RKO (cell line): Measurements from ENCODE around the gene F10.

Experiments used
- DNase-seq: peaks from one replicate; pipeline ENCODE4 v3.0.0-alpha.2; 2016; ENCODE audit warnings: low spot score

Gene F10

DNA sequence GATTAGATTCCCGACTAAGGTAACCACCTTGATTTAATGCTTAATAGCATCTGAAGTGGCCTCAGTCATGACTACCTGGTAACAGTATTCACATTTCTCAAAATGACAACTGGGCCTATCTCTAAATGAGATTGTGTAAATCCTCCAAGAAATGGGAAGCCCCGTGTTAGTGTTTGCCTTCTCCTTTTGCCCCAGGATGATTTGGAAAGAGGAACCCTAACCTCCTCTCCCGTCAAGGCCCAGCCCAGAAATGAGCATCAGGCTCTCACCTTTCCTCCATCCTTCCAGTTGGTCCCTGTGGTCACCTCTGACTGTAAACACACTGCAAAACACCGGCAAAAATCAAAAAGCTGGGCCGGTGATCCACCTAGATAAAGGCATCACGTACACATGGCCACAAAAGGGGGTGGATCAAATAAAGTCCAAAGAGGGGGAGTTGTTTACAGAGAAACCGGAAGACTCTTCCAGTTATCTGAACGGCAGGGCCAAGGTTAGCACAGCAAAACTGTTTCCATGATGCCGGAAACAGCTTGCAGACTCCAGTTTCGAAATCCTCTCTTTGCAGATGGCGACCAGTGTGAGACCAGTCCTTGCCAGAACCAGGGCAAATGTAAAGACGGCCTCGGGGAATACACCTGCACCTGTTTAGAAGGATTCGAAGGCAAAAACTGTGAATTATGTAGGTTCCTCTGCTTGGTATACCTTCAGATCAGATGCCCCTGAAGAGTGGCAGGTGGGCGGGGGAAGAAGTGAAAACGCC is 16.4 kb downstream of the F10 start:
- no peak for DNase-seq

DNA sequence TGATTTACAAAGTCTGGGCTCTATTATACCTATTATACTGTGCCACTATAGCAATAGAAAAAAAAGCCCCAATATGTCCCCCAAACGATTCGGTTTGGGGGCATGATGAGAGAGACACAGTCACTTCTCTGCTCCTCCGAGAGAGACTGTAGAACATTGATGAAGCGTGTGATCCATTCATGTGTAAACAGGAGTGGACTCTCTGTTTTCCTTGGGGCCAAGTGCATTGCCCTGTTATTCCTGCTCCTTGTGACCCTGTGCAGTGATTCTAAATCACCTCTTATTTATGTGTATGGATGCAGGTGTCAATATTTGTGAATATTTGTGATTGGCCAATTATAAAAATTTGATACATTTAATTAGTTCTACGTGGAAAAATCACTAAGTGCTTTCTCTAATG is 17.0 kb downstream of the F10 start:
- DNase-seq: no peak

DNA sequence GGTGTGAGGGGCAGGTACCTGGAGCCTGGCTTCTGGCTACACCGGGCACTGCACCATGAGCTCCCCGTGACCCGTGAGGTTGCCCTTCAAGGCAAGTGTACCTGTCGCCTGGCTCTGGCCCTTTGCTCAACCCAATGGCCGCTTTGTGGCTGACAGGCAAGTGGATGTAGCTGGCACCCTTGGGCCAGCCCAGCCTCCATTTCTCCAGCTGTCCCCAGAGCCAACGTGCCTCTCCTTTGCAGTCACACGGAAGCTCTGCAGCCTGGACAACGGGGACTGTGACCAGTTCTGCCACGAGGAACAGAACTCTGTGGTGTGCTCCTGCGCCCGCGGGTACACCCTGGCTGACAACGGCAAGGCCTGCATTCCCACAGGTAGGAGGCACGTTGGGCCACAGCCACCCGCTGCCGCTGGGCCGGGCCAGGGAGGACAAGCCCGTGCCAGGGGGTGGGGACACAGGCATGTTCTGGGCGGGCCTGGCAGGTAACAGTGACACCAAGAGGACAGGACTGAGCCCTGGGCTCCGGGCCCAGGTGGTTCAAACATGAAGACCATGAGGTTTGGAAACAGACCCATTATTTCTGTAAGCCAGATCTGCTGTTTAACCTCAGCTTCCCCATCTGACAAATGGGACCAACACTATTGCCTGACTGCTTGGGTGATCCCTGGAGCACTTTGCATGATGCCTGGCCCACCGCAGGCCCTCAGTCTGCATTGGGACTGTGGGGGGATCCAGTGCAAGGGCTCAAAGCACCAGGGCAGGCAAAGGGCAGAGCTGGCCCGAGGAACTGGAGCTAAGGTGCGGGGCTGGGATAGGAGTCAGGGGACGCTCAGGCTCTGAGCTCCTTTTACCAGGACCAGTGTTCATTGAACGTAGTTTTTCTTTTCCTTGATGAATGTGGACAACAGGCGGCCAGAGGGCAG is 18.3 kb downstream of the F10 start:
- no peak for DNase-seq

DNA sequence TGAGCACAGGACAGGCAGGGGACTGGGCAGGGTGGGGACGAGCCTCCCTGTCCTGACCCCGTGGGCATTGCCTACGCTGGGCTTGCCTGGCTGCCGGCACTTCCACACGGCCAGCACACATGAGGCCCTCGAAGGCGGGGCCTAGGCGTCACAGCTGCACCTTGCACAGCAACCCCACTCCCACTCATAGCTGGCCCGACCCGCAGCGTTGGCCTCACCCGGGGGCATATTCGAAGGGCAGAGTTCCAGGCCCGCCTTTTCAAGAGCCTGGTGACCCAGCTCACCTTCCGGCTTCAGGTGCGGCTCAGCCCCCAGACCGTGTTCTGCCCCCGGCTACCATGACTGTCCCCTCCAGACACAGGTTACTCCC is 19.0 kb downstream of the F10 start:
- no peak for DNase-seq

DNA sequence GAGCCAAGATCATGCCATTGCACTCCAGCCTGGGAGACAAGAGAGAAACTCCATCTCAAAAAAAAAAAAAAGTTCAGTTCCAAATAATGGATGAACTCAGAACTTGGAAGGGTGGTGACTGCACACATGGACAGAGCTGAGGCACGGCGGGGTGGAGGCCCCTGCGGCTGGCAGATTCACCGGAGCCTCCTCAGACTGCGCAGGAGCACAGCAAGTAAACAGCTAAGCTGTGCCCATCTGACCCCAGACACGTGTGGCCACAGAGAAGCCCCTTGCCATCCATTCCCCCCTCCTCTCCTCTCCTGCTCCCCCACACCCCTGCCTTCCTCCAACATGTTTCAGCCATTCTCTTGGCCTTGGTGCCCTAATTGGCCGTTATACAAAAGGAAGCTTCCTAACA is 20.3 kb downstream of the F10 start:
- no peak for DNase-seq

DNA sequence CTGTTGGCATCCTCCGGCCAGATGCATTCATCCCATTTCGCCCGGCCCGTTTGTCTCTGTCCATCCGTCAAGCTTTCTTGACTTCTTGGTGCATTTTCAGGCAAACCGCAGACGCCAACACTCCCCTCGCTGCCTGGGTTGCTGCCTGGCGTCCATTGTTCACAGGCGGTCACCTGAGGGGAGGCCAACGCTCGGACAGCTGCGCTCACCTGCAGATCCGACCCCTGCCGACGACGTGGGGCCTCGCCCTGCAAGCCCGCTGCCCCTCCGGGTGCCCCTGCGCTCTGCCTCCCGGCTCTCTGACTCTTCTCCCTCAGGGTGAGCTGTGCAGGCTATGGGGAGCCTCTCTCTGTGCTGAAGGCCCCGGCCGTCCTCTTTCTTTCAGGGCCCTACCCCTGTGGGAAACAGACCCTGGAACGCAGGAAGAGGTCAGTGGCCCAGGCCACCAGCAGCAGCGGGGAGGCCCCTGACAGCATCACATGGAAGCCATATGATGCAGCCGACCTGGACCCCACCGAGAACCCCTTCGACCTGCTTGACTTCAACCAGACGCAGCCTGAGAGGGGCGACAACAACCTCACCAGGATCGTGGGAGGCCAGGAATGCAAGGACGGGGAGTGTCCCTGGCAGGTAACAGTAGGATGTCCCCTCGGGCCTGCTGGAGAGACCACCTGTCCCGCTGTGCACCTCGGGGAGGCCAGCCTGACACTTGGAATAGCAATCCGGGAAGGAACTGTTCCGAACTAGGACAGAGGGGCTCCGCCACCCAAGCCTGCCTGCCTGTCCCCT is 21.1 kb downstream of the F10 start:
- no peak for DNase-seq

DNA sequence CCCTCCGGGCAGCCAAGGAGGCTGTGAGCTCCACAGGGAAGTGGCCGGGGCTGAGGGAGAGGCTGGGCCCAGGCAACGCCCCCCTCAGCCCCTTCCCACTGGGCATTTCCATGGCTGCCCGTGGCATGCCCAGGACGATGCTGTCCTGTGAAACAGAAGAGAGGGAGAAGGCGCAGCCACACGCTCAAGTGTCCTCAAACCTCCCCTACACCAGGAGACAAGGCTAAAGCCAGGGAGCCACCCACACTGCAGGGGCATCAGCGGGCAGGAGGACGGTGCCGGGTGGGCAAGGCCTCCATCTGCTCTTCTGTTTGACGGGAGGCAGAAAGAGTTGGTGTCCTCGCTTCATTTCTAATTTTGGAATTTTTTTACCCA is 21.6 kb downstream of the F10 start:
- no peak for DNase-seq

DNA sequence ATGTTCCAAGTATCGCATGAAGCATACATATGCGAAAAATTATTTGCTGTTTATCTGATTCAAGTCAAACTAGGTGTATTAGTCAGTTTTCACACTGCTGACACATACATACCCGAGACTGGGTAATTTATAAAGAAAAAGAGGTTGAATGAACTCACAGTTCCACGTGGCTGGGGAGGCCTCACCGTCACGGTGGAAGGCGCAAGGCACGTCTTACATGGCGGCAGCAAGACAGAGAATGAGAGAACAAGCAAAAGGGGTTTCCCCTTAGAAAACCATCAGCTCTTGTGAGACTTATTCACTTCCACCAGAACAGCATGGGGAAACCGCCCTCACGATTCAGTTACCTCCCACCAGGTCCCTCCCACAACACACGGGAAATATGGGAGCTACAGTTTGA is 22.9 kb downstream of the F10 start:
- no peak for DNase-seq

DNA sequence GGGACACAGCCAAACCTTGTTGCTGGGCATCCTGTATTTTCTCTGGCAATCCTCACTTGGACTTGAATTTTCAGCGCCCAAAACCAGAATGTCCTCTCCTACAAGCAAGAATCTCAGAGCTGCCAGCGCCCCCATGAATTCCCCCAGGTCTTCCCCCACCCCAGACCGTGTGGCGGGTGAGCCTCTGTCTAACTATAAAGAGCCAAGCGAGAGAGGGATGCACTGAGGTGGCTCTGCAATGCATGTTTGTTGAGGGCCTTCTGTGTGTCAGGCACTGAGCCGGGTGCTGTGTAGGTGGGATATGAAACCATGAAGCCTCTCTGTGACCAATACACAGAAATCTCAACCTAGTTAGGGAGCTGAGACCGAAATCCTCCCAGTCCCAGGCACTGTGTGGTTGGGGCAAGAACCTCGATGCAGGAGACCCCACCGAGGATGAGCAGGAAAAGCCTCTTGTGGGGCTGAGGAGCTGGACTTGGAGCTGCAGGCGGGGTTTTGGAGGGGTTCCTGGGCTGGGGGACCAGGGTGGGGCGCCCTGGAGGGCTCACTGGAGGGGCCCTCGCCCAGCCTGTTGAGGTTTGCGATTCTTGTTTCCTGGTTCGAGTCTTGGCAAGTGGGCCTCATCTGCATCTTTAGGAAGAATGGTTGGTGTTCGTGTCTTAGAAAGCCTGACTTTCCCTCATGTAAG is 23.5 kb downstream of the F10 start:
- no peak for DNase-seq

DNA sequence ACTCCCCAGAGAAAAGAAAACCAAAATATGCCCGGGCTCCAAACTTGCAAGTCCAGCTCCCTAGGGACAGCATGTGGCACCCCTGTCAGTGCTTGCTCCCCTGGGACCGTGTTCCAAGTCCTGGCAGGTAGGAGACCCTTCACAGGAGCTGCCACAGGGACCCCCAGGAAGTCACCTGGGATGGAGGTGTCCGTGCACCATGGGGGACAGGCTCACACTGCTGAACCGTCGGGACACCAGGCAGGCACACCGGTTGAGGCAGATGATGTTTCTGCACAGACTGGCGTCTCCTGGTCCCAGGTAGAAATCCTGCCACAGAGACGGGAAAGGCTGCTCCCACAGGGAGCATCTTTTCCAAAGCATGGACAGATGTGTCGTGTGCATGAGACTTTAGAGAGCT is 24.2 kb downstream of the F10 start:
- DNase-seq: no peak

DNA sequence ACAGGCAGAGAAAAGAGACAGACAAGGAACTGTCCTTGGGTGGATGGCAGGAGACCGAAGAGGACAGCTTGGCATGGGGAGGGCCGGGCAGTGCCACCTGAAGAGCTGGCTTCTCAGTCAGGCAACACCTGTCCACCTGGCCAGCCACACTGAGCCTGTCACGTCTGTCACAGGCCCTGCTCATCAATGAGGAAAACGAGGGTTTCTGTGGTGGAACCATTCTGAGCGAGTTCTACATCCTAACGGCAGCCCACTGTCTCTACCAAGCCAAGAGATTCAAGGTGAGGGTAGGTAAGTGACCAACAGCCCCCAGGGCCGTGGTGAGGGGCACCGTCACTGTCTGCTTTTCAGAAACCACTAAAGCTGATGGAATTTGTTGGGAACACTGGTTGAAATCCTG is 24.6 kb downstream of the F10 start:
- DNase-seq: no peak

DNA sequence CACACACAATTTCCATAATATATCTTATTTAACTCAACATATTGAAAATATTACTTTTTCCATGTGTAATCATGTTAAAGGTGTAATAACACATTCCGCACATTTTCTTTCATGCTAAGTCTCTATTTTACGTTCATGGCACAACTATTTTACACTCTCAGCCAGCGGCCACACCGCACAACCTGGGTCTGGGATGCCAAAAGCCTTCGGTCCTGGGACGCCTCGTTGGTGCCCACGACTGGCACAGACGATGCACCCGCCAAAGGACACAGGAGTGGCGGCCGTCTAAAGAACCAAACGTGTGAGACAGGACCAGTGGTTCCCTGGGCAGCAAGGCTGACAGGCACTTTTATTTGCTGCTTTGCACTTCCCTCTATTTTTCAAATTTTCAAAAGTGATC is 25.8 kb downstream of the F10 start:
- no peak for DNase-seq

DNA sequence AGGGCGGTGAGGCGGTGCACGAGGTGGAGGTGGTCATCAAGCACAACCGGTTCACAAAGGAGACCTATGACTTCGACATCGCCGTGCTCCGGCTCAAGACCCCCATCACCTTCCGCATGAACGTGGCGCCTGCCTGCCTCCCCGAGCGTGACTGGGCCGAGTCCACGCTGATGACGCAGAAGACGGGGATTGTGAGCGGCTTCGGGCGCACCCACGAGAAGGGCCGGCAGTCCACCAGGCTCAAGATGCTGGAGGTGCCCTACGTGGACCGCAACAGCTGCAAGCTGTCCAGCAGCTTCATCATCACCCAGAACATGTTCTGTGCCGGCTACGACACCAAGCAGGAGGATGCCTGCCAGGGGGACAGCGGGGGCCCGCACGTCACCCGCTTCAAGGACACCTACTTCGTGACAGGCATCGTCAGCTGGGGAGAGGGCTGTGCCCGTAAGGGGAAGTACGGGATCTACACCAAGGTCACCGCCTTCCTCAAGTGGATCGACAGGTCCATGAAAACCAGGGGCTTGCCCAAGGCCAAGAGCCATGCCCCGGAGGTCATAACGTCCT is 26.4 kb downstream of the F10 start:
- DNase-seq: no peak

DNA sequence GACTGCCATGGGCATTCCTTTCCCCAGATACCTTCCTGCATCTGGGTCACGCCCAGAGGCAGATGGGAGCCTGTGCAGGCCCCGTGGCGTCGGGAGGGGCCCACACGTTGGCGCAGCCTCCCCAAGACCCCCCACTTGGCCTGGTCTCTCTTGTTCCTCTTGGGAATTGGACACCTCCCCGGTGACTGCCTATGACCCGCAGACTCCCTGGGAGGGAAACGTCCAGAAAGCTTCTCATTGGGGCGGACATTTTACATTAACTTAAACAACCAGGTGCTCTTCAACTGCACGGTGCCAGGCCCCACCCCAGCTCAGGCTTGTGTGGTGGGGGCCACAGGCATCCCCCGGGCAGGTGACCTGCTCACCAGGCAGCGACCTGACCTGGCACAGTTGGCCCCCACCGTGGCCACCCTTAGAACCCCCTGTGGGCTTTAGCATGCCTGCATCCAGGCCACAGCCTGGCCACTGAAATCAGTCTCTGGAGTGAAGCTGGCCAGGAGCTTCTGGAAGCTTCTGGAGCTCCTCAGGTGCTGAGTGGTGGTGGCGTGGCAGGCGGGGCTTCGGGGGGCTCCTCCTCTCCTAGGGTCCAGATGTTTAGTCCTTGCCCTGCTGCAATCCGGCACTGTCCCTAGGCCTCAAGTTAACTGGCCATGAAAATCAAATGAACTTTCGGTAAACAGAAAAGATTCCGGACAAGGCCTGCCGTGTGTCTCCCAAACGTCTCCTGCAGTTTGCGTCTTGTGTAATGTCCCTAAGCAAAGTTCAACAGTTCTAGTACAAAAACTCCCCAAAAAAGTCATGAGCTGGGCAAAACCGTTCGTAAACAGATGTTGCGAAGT is 27.3 kb downstream of the F10 start:
- DNase-seq: no peak

DNA sequence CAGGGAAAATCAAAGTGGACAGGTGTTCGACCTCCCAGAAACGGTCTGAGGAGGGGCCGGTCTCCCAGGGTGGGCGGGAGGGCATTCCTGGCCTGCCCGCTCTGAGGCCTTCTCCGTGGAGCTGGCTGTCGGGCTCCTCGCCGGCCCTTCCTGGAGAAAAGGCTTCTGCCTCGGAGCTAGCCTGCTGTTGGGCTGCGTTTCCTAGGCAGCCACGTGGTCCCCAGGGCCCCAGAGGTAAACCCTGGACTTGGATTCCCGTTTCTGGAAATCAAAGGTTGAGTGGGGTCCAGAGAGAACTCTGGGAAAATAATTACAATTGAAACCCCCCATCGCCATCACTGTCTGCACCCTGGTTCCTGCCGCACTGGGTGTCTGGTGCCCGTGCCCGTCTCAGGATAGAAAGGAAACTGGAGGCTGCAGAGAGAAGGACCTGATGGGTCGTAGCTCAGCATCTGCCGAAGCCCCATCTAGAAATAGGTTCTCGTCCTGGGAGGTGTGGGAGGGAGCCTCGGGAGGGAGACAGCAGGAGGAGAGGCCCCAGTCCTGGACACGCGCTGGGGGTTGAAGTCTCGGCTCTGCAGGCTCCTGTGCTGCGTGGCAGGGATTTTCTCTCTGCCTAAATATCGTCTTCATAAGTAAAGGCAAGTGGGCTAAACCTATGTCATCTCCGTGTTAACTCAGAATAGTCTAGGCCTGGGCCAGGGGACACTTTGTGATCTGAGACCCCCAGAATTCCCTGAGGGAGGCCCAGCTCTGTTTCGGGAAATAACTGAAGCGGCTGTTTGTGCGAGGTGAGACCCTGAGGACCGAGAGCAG is 28.2 kb downstream of the F10 start:
- no peak for DNase-seq

DNA sequence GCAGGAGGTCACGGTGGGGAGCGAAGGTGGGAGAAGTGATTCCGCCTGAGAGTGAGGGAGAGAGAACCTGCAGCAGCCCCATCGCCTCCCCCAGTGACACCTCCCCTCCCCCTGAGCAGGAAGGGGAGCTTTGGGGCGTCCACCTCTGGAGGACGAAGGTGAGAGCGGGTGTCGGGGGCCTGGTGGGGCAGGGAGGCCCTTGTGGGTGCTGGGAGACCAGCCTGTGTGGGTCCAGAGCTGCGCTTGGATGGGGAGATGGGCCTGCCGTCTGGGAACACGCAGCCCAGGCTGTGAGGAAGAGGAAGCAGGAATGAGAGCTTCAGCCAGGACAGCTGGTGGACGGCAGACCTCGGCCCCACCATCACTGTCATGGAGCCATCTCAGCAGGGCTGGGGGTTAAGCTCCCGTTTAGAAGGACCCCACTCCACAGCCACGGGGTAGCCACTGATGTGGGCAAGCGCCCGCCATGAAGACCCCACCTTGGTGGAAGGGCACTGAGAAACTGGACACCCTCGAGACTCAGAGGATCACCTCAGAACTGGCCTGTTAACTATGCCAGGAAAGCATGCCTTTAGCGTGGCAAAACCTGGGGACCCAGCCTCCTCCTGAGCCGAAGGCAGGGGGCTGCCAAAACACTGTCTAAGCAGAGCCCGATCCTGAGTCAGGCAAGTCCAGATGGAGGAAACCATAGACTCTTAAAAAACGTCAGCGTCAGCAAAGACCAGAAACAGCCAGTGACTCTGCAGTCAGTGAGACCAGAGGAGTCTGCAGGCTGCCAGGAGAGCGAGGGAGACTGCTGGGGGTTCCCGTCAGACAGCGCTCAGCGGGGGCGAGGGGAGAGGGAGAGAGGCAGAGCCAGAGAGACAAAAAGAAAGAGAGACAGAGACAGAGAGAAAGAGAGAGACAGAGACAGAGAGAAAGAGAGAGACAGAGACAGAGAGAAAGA is 29.4 kb downstream of the F10 start:
- peak; percentile 9 for DNase-seq

DNA sequence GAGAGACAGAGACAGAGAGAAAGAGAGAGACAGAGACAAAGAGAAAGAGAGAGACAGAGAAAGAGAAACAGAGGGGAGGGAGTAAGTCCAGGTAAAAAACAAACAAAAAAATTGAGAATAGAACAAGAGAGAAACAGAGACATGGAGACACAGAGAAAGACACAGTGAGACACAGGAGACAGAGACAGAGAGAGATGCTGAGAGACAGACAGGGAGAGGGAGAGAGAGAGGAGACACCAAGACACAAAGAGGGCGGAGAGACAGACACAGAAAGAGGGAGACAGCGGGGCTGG is 30.0 kb downstream of the F10 start:
- no peak for DNase-seq

DNA sequence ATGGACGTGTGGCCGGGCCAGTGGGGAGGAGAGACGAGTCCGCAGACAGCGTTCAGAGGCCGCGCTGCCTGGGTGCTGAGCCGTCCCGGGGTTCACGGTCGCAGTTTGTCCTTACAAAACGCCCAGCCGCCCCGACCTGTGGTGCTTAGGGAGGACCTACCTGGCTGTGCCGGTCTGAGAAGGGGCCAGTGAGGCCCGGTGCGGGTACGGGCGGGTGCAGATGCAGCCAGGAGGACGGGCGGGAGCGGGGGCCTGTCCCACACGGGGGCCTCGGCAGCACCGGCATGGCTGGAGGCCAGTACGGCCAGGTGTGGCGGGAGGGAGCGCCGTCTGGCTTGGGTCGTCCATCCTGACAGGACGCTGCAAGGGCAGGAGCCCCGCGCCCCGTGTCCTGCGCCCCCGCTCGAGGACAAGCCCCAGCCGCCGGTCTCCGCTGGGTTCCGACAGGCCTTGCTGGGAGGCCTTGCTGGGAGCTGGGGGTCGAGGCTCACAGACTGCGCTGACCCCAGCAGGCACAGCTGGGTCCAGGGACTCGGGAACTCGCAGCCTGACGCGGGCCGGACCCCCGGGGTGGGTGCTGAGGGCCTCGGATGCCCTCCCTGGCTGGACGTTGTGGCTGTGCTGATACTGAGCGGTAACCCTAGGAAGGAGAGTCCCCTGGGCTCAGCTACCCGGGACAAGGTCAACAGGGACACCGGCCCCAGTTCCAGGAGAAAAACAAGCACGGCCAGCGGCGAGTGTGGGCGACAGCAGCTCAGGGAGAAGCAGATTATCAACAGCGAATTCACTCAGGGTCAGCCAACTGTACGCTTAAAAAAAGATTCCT is 30.6 kb downstream of the F10 start:
- DNase-seq: no peak
